Activated B cell treated with CpG ODN at 0.5 μM for 24 hours (primary cell): ENCODE results near the gene FASN. TPM values are rescaled to one million over a fixed set of nuclear protein-coding genes. Genes with fewer than 3 reads are reported as not detected.
A peak's percentile ranks its signal among the peaks of the same experiment; 100 is the strongest.

ENCODE experiments used
- ATAC-seq: fragments of 200-7000 bp; cut with Tn5 transposase; one replicate; pipeline ENCODE4 v1.10.0; 2021; ENCODE audit warnings: low read depth, mild to moderate bottlenecking, moderate library complexity
- CTCF ChIA-PET: fragments of 350-600 bp; sonication (Branson Sonifier 250); formaldehyde crosslinking; loops from one replicate; lab custom pipeline; 2021; ENCODE audit warnings: antibody characterized with exemption; lab: Charles Lee
- POLR2A ChIA-PET: fragments of 350-600 bp; sonication (Branson Sonifier 250); formaldehyde crosslinking; loops from one replicate; lab custom pipeline; 2021; ENCODE audit warnings: antibody characterized with exemption; lab: Charles Lee
- DNase-seq: peaks from one replicate; pipeline ENCODE4 v3.0.0; 2022
- H3K27ac Mint-ChIP-seq: one replicate; pipeline ENCODE4 v1.8.0; 2020; ENCODE audit warnings: mixed read lengths
- H3K27me3 Mint-ChIP-seq: one replicate; pipeline ENCODE4 v1.8.0; 2021; ENCODE audit warnings: mixed read lengths
- H3K36me3 Mint-ChIP-seq: one replicate; pipeline ENCODE4 v1.8.0; 2021; ENCODE audit warnings: low read depth, mixed read lengths
- H3K4me1 Mint-ChIP-seq: one replicate; pipeline ENCODE4 v1.8.0; 2021; ENCODE audit warnings: mixed read lengths
- H3K4me3 Mint-ChIP-seq: one replicate; pipeline ENCODE4 v1.8.0; 2020; ENCODE audit warnings: mild to moderate bottlenecking, mixed read lengths
- H3K9me3 Mint-ChIP-seq: one replicate; pipeline ENCODE4 v1.8.0; 2020; ENCODE audit warnings: mixed read lengths
- intact Hi-C: fragments of 100-400 bp; cut with micrococcal nuclease; formaldehyde crosslinking; loops from one replicate; pipeline ENCODE4 v1.15.1; 2024
- total RNA-seq: library from RNA; stranded (reverse); gene quantifications from 2 replicates; pipeline ENCODE4 v1.2.3, GENCODE V29; 2022
- TF ChIP-seq, protein P1 (sequence below): fragments of 200-600 bp; IDR thresholded peaks from one replicate; pipeline ENCODE4 v1.8.0; 2022; ENCODE audit warnings: antibody characterized with exemption, mild to moderate bottlenecking

The FASN gene
- total RNA-seq, 1 donor from 2014 or later, result 121 TPM

DNA sequence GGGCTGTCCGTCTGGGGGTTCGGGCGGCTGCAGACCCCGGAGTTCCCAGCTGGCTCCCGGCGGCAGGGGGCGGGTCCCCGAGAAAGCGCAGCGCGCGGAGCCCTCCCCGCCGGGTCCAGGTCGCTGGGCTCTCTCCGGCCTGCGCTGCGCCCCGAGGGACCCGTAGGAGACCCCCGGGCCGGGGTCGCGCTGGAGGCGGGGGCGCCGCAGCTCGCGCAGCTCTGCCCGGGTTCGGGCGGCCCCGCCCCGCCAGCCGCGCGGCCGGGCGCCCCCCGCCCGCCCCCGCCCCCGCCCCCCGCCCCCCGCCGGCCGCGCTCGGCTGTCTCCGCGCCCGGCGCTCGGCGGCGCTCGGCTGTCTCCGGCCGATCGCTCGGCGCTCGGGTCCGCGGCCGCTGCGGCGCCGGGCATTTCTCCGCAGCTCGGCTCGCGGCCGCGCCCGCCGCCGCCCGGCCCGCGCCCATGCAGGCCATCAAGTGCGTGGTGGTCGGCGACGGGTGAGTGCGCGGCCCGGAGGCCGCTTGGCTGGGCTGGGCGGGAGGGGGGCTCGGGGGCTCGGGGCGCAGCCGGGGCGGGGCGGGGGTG lies 66.6 kb downstream of the FASN start, which contains the start of gene RAC3:
Gene RAC3, plus strand, starts transcription at position 376 of the 582 bp plus-strand sequence. Its CDS starts 84 bp downstream, at position 460.
- CTCF ChIA-PET, result interaction anchor here (0.9 to 2.3 kb wide), 4 partner anchors 18 to 174 kb away, joined by 3 to 15 read pairs (median 6); no protein-coding TSS in a partner anchor
- H3K36me3 Mint-ChIP-seq, result peaks cover 7% of the 10 kb centered on the region
- no peak within 1 kb of the TSS for H3K27ac Mint-ChIP-seq
- peak; percentile 33 for ATAC-seq
- TF ChIP-seq, protein P1, sequence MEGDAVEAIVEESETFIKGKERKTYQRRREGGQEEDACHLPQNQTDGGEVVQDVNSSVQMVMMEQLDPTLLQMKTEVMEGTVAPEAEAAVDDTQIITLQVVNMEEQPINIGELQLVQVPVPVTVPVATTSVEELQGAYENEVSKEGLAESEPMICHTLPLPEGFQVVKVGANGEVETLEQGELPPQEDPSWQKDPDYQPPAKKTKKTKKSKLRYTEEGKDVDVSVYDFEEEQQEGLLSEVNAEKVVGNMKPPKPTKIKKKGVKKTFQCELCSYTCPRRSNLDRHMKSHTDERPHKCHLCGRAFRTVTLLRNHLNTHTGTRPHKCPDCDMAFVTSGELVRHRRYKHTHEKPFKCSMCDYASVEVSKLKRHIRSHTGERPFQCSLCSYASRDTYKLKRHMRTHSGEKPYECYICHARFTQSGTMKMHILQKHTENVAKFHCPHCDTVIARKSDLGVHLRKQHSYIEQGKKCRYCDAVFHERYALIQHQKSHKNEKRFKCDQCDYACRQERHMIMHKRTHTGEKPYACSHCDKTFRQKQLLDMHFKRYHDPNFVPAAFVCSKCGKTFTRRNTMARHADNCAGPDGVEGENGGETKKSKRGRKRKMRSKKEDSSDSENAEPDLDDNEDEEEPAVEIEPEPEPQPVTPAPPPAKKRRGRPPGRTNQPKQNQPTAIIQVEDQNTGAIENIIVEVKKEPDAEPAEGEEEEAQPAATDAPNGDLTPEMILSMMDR, result no peak
- peaks cover 2% of the 10 kb centered on the region for H3K27me3 Mint-ChIP-seq
- POLR2A ChIA-PET, result interaction anchor here (1.1 kb wide), 1 partner anchor 68 kb away, joined by 4 read pairs; no protein-coding TSS in a partner anchor
- H3K9me3 Mint-ChIP-seq, result no peaks in the 10 kb centered on the region
- H3K4me3 Mint-ChIP-seq, result peak within 1 kb of the TSS; percentile 77
- DNase-seq, result no peak
- H3K4me1 Mint-ChIP-seq, result peaks cover 19% of the 10 kb centered on the region
- intact Hi-C loops, result loop anchor here (1.0 to 10.0 kb wide), 3 partner anchors 8 to 263 kb away; partner anchors contain the start of gene LRRC45

GRCh38 chr17:82030470-82031302 lies 67.3 kb downstream of the FASN start:
- Mint-ChIP-seq H3K27me3 (peaks cover 2% of the 10 kb centered on the region), H3K4me1 (peaks cover 14% of the 10 kb centered on the region), H3K4me3 (peak overlapping the region; percentile 77), H3K9me3 (no peaks in the 10 kb centered on the region), H3K36me3 (peaks cover 7% of the 10 kb centered on the region), H3K27ac (no peak overlapping the region)
- POLR2A ChIA-PET, result interaction anchor here (0.6 to 1.2 kb wide), 3 partner anchors 21 to 68 kb away, joined by 3 to 4 read pairs (median 3); partner anchors contain the start of genes GPS1 and RFNG
- ATAC-seq (peak; percentile 84), DNase-seq (peak; percentile 69)
- intact Hi-C loops, result loop anchor here (1.0 to 10.0 kb wide), 3 partner anchors 7 to 264 kb away; partner anchors contain the start of gene LRRC45
- CTCF ChIA-PET, result interaction anchor here (0.8 to 2.3 kb wide), 9 partner anchors 11 to 291 kb away, joined by 3 to 15 read pairs (median 4); partner anchors contain the start of gene FASN
- TF ChIP-seq, protein P1, result peak; percentile 73

DNA sequence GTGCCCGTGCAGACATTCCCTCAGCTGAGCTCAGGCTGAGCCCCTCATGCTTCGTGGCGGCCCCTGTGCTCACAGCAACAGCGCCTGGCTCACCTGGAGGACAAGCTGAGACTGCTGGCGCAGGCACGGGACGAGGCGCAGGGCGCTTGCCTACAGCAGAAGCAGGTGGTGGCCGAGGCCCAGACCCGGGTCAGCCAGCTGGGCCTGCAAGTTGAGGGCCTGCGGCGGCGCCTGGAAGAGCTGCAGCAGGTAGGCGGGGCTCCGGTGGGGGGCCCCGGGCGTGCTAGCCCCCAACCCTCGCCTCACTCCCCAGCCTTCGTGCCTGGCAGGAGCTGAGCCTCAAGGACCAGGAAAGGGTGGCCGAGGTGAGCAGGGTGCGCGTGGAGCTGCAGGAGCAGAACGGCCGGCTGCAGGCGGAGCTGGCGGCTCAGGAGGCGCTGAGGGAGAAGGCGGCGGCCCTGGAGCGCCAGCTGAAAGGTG lies 68.0 kb downstream of the FASN start:
- intact Hi-C loops, result loop anchor here (2.0 to 10.0 kb wide), 2 partner anchors 187 to 265 kb away; no protein-coding TSS in a partner anchor
- Mint-ChIP-seq H3K27ac (no peak overlapping the region), H3K4me1 (peaks cover 9% of the 10 kb centered on the region), H3K27me3 (peaks cover 2% of the 10 kb centered on the region), H3K36me3 (peaks cover under 1% of the 10 kb centered on the region), H3K9me3 (no peaks in the 10 kb centered on the region), H3K4me3 (no peak overlapping the region)
- TF ChIP-seq, protein P1, result no peak
- no peak for DNase-seq
- ChIA-PET POLR2A (interaction anchor here (0.6 to 1.2 kb wide), 2 partner anchors 22 to 26 kb away, joined by 3 read pairs; partner anchors contain the start of genes GPS1 and RFNG), CTCF (interaction anchor here (0.8 to 2.3 kb wide), 8 partner anchors 10 to 292 kb away, joined by 3 to 15 read pairs (median 4); partner anchors contain the start of gene FASN)
- no peak for ATAC-seq

DNA sequence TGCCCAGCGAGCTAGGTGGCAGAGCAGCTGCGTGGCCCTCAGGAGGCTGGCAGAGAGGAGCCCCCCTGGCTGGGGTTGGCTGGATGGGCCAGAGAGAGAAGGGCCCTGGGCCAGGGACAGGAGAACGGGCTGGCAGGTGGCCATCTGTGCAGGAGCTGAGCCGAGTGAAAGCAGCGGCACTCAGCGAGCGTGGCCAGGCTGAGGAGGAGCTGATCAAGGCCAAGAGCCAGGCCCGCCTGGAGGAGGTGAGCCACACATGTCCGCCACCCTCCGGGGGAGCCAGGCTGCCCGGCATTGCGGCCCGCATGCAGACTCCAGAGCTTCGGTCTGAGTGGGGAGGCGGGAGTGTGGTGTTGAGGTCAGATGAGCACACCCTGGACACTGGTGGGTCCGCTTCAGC lies 68.6 kb downstream of the FASN start:
- Mint-ChIP-seq H3K4me1 (peaks cover 9% of the 10 kb centered on the region), H3K9me3 (no peaks in the 10 kb centered on the region), H3K27me3 (peaks cover 2% of the 10 kb centered on the region), H3K36me3 (no peaks in the 10 kb centered on the region), H3K27ac (no peak overlapping the region), H3K4me3 (peak overlapping the region; percentile 62)
- ChIA-PET CTCF (interaction anchor here (1.1 to 2.3 kb wide), 4 partner anchors 9 to 126 kb away, joined by 3 to 15 read pairs (median 8); no protein-coding TSS in a partner anchor), POLR2A (interaction anchor here (1.2 kb wide), 1 partner anchor 23 kb away, joined by 3 read pairs; the partner anchor contains the start of genes GPS1 and RFNG)
- ATAC-seq (no peak), DNase-seq (no peak)
- TF ChIP-seq, protein P1, result no peak
- intact Hi-C loops, result no loop called here
